ENCODE measurements around the gene UBASH3A.

Gene UBASH3A

DNA sequence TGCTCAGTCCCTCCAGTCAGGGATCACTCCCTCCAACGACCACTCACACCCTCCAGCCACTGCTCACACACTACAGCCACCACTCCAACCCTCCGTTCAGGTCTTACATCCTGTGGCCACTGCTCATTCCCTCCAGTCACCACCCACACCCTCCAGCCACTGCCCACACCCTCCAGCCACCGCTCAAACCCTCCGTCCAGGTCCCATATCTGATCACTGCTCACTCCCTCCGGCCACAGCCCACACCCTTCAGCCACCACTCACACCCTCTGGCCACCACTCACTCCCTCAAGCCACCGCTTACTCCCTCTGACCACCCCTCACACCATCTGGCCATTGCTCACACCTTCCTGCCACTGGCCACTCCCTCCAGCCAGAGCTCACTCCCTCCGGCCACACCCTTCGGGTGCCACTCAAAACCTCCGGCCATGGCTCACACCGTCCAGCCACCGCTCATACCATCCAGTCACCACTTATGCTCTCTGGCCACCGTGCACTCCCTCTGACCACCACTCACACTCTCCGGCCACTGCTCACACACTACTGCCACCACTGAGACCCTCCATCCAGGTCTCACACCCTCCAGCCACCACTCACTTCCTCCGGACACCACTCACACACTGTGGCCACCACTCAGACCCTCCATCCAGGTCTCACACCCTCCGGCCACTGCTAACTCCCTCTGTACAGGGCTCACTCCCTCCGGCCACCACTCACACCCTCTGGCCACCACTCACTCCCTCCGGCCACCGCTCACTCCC is 32.6 kb upstream of the UBASH3A start:
- Histone ChIP-seq H3K4me1 (no peaks in the 10 kb centered on the region), H3K27ac (no peak overlapping the region), H3K9me3 (no peaks in the 10 kb centered on the region), H3K36me3 (no peaks in the 10 kb centered on the region), H3K4me3 (no peak overlapping the region), H3K27me3 (peaks cover 0 to 47% of the 10 kb centered on the region in 2 donors)
- intact Hi-C loops (cut with DNase I; ENCODE audit: low total_unique reads) = no loop called here
- TF ChIP-seq, protein P1, sequence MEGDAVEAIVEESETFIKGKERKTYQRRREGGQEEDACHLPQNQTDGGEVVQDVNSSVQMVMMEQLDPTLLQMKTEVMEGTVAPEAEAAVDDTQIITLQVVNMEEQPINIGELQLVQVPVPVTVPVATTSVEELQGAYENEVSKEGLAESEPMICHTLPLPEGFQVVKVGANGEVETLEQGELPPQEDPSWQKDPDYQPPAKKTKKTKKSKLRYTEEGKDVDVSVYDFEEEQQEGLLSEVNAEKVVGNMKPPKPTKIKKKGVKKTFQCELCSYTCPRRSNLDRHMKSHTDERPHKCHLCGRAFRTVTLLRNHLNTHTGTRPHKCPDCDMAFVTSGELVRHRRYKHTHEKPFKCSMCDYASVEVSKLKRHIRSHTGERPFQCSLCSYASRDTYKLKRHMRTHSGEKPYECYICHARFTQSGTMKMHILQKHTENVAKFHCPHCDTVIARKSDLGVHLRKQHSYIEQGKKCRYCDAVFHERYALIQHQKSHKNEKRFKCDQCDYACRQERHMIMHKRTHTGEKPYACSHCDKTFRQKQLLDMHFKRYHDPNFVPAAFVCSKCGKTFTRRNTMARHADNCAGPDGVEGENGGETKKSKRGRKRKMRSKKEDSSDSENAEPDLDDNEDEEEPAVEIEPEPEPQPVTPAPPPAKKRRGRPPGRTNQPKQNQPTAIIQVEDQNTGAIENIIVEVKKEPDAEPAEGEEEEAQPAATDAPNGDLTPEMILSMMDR (IDR thresholded peaks at IDR 0.05) = no peak
- DNase-seq = no peak

DNA sequence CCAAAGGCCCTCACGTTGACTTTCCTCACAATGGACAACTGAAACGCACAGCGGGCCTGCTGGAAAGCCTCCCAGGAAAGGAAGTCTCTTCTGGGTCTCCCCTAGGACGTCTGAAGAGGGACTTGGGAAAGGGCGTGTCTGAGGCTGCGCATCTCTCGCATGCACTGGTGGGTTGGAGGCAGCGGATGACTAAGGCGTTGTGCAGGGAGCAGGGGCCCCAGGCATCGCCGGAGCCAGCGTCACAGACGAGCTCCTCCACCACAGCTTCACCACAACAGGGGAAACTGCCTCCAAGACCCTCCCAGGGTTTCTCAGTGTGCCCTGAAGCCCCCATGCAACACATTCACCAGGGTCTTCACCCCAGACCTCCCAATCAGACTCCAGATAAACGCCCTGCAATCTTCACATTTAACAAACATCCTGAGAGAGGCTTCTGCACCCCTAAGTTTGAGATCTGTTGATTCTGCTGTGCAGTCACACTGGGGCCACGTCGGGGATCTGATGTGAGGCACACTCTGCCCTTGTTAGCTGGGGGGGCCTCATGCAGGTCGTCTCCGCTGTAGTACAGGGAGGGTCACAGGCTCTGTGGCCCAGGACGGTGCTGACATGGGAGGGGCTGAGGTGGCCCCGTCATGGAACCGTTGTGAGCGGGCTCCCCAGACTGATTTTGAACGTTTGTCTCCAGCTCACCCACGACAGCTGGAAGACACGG is 30.4 kb upstream of the UBASH3A start:
- DNase-seq = no peak
- H3K4me1 ChIP-seq = no peaks in the 10 kb centered on the region
- H3K27me3 ChIP-seq = peaks cover 0 to 57% of the 10 kb centered on the region in 2 donors
- H3K27ac ChIP-seq = no peak overlapping the region
- TF ChIP-seq, protein P1 (IDR thresholded peaks at IDR 0.05) = no peak
- intact Hi-C loops (cut with DNase I; ENCODE audit: low total_unique reads) = no loop called here
- H3K9me3 ChIP-seq = no peaks in the 10 kb centered on the region
- H3K4me3 ChIP-seq = no peak overlapping the region
- no peaks in the 10 kb centered on the region for H3K36me3 ChIP-seq

DNA sequence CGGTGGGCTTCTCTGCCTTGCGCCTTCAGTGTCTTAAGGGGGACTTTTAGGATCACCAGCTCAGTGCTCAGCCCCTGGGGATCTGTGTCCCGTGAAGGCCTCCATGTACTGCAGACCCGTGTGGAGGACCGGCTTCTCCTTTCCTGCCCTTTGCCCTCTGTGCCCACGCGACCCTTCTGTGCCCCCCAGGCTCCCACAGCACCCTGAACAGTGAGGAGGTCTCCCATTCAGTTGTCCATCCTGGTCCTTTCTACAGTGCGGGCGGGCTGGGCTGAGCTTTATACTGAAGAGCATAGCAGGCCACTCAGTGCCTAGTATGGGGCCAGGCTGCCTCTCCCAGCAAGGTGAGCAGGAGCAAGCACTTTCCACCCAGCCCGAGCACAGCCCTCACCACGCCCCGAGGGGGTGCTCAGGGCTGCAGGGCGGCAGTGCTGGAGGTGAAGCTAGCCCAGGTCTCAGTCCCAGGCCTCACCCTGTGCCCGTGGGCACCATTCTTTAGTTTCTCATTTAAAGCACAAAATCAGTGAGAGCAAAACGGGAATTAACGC is 29.7 kb upstream of the UBASH3A start:
- Histone ChIP-seq H3K9me3 (no peaks in the 10 kb centered on the region), H3K27ac (no peak overlapping the region), H3K4me1 (no peaks in the 10 kb centered on the region), H3K27me3 (peaks cover 0 to 59% of the 10 kb centered on the region in 2 donors), H3K4me3 (no peak overlapping the region), H3K36me3 (no peaks in the 10 kb centered on the region)
- no peak for DNase-seq
- intact Hi-C loops (cut with DNase I; ENCODE audit: low total_unique reads) = no loop called here
- TF ChIP-seq, protein P1 (IDR thresholded peaks at IDR 0.05) = no peak

- Histone ChIP-seq H3K4me3 (no peak overlapping the region), H3K27me3 (peaks cover 0 to 59% of the 10 kb centered on the region in 2 donors), H3K9me3 (no peaks in the 10 kb centered on the region), H3K36me3 (no peaks in the 10 kb centered on the region), H3K4me1 (no peaks in the 10 kb centered on the region), H3K27ac (no peak overlapping the region)
- DNase-seq = no peak
- intact Hi-C loops (cut with DNase I; ENCODE audit: low total_unique reads) = no loop called here
- TF ChIP-seq, protein P1 (IDR thresholded peaks at IDR 0.05) = no peak
Observed at GRCh38 chr21:42374457-42374856, 29.2 kb upstream of the UBASH3A start.

DNA sequence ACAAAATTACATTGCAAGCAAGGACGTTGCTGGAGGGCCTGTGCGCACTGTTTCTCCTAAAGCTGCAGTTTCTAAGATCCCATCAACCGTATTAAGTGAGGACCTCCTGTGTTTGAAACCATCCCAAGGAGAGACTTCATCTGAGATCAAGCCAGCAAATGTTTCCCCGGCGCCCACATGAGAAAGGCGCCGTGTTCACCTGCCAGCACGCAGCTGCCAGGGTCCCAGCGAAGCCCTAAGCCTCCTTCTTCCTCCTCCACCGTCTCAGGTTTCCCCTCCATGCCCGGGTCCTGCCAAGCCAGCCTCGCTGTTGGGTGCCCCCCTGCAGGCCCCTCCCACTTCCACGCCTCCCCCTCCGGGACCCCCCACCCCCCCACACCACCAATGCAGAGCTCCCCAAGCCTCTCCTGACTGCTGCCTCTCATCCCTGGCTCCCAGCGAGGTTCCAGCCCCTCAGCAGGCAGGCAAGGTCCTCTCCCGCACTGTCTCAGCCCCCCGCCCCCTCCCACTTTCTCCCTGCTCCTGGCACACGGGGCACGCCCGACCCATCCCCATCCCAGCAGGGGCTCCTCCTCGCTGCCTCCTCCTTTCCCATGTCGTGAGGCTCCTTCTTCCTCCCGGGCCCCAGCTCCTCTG is 28.7 kb upstream of the UBASH3A start:
- TF ChIP-seq, protein P1 (IDR thresholded peaks at IDR 0.05) = no peak
- no peaks in the 10 kb centered on the region for H3K9me3 ChIP-seq
- no peak overlapping the region for H3K4me3 ChIP-seq
- intact Hi-C loops (cut with DNase I; ENCODE audit: low total_unique reads) = no loop called here
- no peaks in the 10 kb centered on the region for H3K36me3 ChIP-seq
- H3K27ac ChIP-seq = no peak overlapping the region
- H3K27me3 ChIP-seq = peaks cover 0 to 54% of the 10 kb centered on the region in 2 donors
- H3K4me1 ChIP-seq = no peaks in the 10 kb centered on the region
- DNase-seq = no peak
